H1 (cell line): Measurements from ENCODE around the gene ADCY6. TPM values are rescaled to one million over a fixed set of nuclear protein-coding genes. Genes with fewer than 3 reads are reported as not detected.

Experiments
- CBX5 ChIP-seq: fragments of 300-800, 300-1000 bp; sonication (generic); IDR thresholded peaks from 2 replicates; pipeline ENCODE4 v1.7.1; 2016; ENCODE audit warnings: antibody characterized with exemption, low read length, low read depth
- GTF2F1 ChIP-seq: IDR thresholded peaks from 2 replicates; pipeline ENCODE4 v1.6.1; 2012; ENCODE audit warnings: low read depth, low read length, improper control_type of control experiment, borderline replicate concordance
- SIRT6 ChIP-seq: IDR thresholded peaks from one replicate; pipeline ENCODE4 v1.7.1; 2012; ENCODE audit warnings: low read length, inconsistent platforms
- polyA plus RNA-seq, 7 experiments: library from polyadenylated mRNA; depleted of rRNA in 3 of 7; stranded (reverse) in 5 of 7; unstranded in 2 of 7; fragments of >200 nt in 5 of 7; fragments of 200-250 nt in 2 of 7; gene quantifications; 1 replicate in 5 of 7; 2 replicates in 1 of 7; 4 replicates in 1 of 7; pipeline versions ENCODE4 v1.2.1 to v1.2.3, GENCODE V29; 2011 to 2013; ENCODE audit warnings: missing spikeins in 2 of 7, mixed read lengths in 2 of 7
- total RNA-seq: library from RNA; stranded (reverse); fragmentation: NEBNext Ultra II Directional; extraction: Animal tissue kit (Norgen Biotek cat#: 25700); gene quantifications from 2 replicates; pipeline ENCODE4 v1.2.1, GENCODE V29; 2021
- TF ChIP-seq, protein P1 (sequence below): fragments of 300-600 bp; sonication (generic); IDR thresholded peaks from 2 replicates; pipeline ENCODE4 v1.7.1; 2012; ENCODE audit warnings: low read length, moderate library complexity, mild to moderate bottlenecking, inconsistent platforms; ENCODE audit not compliant: insufficient replicate concordance
- TF ChIP-seq, protein P2 (sequence below): IDR thresholded peaks from 2 replicates; pipeline ENCODE4 v1.6.1; 2011; ENCODE audit warnings: low read length, improper control_type of control experiment

ADCY6 gene
- total and polyA plus RNA-seq, 2 of the 8 experiments (the other 6 are each of a cell fraction or from before 2014, with no cell fraction given) = 11.7 to 17.5 TPM

DNA sequence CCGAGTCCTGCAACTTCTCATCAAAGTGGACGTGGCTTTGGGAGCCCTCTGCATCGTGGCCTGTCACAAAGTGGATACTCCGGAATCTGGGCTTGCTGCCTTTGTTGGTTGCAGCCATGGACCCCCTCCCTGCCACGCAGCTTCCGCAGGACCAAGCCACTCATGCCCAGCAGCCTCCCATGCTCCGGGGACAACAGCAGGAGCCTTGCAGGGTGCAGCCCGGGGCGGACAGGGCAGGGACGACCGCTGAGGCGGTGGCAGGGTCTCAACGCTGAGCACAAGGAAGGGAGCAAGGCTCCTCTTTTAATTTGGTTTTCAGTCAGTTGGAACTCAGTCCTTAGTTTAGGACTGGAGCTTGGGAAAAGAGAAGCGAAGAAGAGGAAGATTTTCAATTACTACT lies 12.1 kb upstream of the ADCY6 start (continued):
- TF ChIP-seq, protein P1, sequence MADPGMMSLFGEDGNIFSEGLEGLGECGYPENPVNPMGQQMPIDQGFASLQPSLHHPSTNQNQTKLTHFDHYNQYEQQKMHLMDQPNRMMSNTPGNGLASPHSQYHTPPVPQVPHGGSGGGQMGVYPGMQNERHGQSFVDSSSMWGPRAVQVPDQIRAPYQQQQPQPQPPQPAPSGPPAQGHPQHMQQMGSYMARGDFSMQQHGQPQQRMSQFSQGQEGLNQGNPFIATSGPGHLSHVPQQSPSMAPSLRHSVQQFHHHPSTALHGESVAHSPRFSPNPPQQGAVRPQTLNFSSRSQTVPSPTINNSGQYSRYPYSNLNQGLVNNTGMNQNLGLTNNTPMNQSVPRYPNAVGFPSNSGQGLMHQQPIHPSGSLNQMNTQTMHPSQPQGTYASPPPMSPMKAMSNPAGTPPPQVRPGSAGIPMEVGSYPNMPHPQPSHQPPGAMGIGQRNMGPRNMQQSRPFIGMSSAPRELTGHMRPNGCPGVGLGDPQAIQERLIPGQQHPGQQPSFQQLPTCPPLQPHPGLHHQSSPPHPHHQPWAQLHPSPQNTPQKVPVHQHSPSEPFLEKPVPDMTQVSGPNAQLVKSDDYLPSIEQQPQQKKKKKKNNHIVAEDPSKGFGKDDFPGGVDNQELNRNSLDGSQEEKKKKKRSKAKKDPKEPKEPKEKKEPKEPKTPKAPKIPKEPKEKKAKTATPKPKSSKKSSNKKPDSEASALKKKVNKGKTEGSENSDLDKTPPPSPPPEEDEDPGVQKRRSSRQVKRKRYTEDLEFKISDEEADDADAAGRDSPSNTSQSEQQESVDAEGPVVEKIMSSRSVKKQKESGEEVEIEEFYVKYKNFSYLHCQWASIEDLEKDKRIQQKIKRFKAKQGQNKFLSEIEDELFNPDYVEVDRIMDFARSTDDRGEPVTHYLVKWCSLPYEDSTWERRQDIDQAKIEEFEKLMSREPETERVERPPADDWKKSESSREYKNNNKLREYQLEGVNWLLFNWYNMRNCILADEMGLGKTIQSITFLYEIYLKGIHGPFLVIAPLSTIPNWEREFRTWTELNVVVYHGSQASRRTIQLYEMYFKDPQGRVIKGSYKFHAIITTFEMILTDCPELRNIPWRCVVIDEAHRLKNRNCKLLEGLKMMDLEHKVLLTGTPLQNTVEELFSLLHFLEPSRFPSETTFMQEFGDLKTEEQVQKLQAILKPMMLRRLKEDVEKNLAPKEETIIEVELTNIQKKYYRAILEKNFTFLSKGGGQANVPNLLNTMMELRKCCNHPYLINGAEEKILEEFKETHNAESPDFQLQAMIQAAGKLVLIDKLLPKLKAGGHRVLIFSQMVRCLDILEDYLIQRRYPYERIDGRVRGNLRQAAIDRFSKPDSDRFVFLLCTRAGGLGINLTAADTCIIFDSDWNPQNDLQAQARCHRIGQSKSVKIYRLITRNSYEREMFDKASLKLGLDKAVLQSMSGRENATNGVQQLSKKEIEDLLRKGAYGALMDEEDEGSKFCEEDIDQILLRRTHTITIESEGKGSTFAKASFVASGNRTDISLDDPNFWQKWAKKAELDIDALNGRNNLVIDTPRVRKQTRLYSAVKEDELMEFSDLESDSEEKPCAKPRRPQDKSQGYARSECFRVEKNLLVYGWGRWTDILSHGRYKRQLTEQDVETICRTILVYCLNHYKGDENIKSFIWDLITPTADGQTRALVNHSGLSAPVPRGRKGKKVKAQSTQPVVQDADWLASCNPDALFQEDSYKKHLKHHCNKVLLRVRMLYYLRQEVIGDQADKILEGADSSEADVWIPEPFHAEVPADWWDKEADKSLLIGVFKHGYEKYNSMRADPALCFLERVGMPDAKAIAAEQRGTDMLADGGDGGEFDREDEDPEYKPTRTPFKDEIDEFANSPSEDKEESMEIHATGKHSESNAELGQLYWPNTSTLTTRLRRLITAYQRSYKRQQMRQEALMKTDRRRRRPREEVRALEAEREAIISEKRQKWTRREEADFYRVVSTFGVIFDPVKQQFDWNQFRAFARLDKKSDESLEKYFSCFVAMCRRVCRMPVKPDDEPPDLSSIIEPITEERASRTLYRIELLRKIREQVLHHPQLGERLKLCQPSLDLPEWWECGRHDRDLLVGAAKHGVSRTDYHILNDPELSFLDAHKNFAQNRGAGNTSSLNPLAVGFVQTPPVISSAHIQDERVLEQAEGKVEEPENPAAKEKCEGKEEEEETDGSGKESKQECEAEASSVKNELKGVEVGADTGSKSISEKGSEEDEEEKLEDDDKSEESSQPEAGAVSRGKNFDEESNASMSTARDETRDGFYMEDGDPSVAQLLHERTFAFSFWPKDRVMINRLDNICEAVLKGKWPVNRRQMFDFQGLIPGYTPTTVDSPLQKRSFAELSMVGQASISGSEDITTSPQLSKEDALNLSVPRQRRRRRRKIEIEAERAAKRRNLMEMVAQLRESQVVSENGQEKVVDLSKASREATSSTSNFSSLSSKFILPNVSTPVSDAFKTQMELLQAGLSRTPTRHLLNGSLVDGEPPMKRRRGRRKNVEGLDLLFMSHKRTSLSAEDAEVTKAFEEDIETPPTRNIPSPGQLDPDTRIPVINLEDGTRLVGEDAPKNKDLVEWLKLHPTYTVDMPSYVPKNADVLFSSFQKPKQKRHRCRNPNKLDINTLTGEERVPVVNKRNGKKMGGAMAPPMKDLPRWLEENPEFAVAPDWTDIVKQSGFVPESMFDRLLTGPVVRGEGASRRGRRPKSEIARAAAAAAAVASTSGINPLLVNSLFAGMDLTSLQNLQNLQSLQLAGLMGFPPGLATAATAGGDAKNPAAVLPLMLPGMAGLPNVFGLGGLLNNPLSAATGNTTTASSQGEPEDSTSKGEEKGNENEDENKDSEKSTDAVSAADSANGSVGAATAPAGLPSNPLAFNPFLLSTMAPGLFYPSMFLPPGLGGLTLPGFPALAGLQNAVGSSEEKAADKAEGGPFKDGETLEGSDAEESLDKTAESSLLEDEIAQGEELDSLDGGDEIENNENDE = no peak
- TF ChIP-seq SIRT6 (no peak), GTF2F1 (no peak), CBX5 (no peak)
- TF ChIP-seq, protein P2, sequence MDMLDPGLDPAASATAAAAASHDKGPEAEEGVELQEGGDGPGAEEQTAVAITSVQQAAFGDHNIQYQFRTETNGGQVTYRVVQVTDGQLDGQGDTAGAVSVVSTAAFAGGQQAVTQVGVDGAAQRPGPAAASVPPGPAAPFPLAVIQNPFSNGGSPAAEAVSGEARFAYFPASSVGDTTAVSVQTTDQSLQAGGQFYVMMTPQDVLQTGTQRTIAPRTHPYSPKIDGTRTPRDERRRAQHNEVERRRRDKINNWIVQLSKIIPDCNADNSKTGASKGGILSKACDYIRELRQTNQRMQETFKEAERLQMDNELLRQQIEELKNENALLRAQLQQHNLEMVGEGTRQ = no peak
